A673 (cell line): ENCODE results near the gene SERINC5. TPM values are rescaled to one million over a fixed set of nuclear protein-coding genes. Genes with fewer than 3 reads are reported as not detected.

ENCODE experiments used
- BruUV-seq: library from RNA; stranded (reverse); fragments of 400-500 nt; replicated peaks from 2 replicates; lab custom pipeline; 2021; lab: Mats Ljungman, UMichigan
- CTCF ChIA-PET: fragments of 300-600 bp; sonication (Branson Sonifier 250); formaldehyde crosslinking; loops from one replicate; lab custom pipeline; 2022; ENCODE audit warnings: antibody characterized with exemption; lab: Charles Lee
- POLR2A ChIA-PET: fragments of 300-600 bp; sonication (Branson Sonifier 250); formaldehyde crosslinking; loops from one replicate; lab custom pipeline; 2022; ENCODE audit warnings: antibody characterized with exemption; ENCODE audit not compliant: low non-redundant PET; lab: Charles Lee
- DNase-seq: peaks from one replicate; pipeline ENCODE4 v3.0.0-alpha.2; 2015; ENCODE audit warnings: low spot score
- H3K27ac ChIP-seq: fragments of 200-600 bp; sonication (generic); 2 replicates; pipeline ENCODE4 v1.5.1; 2016; ENCODE audit warnings: mixed run types, low read depth, mild to moderate bottlenecking, mixed read lengths, antibody characterized with exemption, low read length; ENCODE audit not compliant: poor library complexity, severe bottlenecking
- H3K27me3 ChIP-seq: fragments of 200-600 bp; sonication (generic); replicated peaks from 2 replicates; pipeline ENCODE4 v1.6.1; 2017; ENCODE audit warnings: mixed run types, low read depth, mild to moderate bottlenecking, mixed read lengths, antibody characterized with exemption, low read length; ENCODE audit not compliant: insufficient read depth, poor library complexity
- H3K36me3 ChIP-seq: fragments of 200-600 bp; sonication (generic); 2 replicates; pipeline ENCODE4 v1.6.1; 2016; ENCODE audit warnings: mixed run types, mild to moderate bottlenecking, mixed read lengths, antibody characterized with exemption, low read length; ENCODE audit not compliant: insufficient read depth, poor library complexity, severe bottlenecking
- H3K4me1 ChIP-seq: fragments of 200-600 bp; sonication (generic); 2 replicates; pipeline ENCODE4 v1.6.1; 2017; ENCODE audit warnings: mixed run types, mild to moderate bottlenecking, mixed read lengths, antibody characterized with exemption, low read length; ENCODE audit not compliant: insufficient read depth, poor library complexity, severe bottlenecking
- H3K4me3 ChIP-seq: fragments of 200-600 bp; sonication (generic); 2 replicates; pipeline ENCODE4 v1.5.1; 2016; ENCODE audit warnings: low read depth, mixed run types, mild to moderate bottlenecking, mixed read lengths, low read length; ENCODE audit not compliant: poor library complexity, severe bottlenecking
- H3K9me3 ChIP-seq: fragments of 200-600 bp; sonication (generic); 2 replicates; pipeline ENCODE4 v1.6.1; 2016; ENCODE audit warnings: mixed run types, low read depth, mild to moderate bottlenecking, mixed read lengths, antibody characterized with exemption, low read length; ENCODE audit not compliant: poor library complexity, severe bottlenecking
- CTCF ChIP-seq: fragments of 300-800, 200-600 bp; sonication (generic); conservative IDR thresholded peaks from 2 replicates; pipeline ENCODE4 v1.5.1; 2017; ENCODE audit warnings: low read depth, mild to moderate bottlenecking, antibody characterized with exemption, low read length, moderate library complexity, mixed read lengths
- EZH2 ChIP-seq: fragments of 200-600 bp; sonication (generic); IDR thresholded peaks from 2 replicates; pipeline ENCODE4 v1.6.1; 2017; ENCODE audit warnings: borderline replicate concordance, low read depth, mild to moderate bottlenecking, mixed read lengths, antibody characterized with exemption, low read length; ENCODE audit not compliant: poor library complexity, severe bottlenecking
- intact Hi-C: fragments of 100-400 bp; cut with micrococcal nuclease; formaldehyde crosslinking; loops from one replicate; pipeline ENCODE4 v1.10.0; 2022; ENCODE audit not compliant: unreplicated experiment
- total RNA-seq: library from RNA; stranded (reverse); gene quantifications from 2 replicates; pipeline ENCODE4 v1.2.3, GENCODE V29; 2021

Gene SERINC5
- total RNA-seq, 1 experiment from 2014 or later = 20.6 TPM

- no peaks in the 10 kb centered on the region for H3K27me3 ChIP-seq
- ChIA-PET CTCF (no interaction called here), POLR2A (no interaction called here)
- H3K36me3 ChIP-seq = no peaks in the 10 kb centered on the region
- TF ChIP-seq CTCF = no peak
- TF ChIP-seq EZH2 = no peak
- DNase-seq = peak; percentile 51
- peaks cover 17% of the 10 kb centered on the region for H3K4me1 ChIP-seq
- H3K27ac ChIP-seq = peak overlapping the region; percentile 20
- intact Hi-C loops = no loop called here
- no peaks in the 10 kb centered on the region for H3K9me3 ChIP-seq
- no TSS peak for BruUV-seq
- no peak overlapping the region for H3K4me3 ChIP-seq
Measured at GRCh38 chr5:80069251-80069800, 186.5 kb downstream of the SERINC5 start.

GRCh38 chr5:80068775-80069174, 187.1 kb downstream of the SERINC5 start:
- Histone ChIP-seq H3K4me1 (peaks cover 17% of the 10 kb centered on the region), H3K9me3 (no peaks in the 10 kb centered on the region), H3K36me3 (no peaks in the 10 kb centered on the region), H3K27me3 (no peaks in the 10 kb centered on the region), H3K4me3 (no peak overlapping the region), H3K27ac (no peak overlapping the region)
- intact Hi-C loops = no loop called here
- no peak for TF ChIP-seq EZH2
- TF ChIP-seq CTCF = no peak
- BruUV-seq = no TSS peak
- ChIA-PET POLR2A (interaction anchor here (0.6 kb wide), 1 partner anchor 630 kb away, joined by 3 read pairs; no protein-coding TSS in a partner anchor), CTCF (no interaction called here)
- no peak for DNase-seq

- TF ChIP-seq EZH2 (no peak), CTCF (no peak)
- Histone ChIP-seq H3K9me3 (no peaks in the 10 kb centered on the region), H3K4me3 (no peak overlapping the region), H3K27ac (no peak overlapping the region), H3K27me3 (no peaks in the 10 kb centered on the region), H3K36me3 (no peaks in the 10 kb centered on the region), H3K4me1 (peaks cover 17% of the 10 kb centered on the region)
- CTCF ChIA-PET = no interaction called here
- POLR2A ChIA-PET = interaction anchor here (0.6 kb wide), 1 partner anchor 630 kb away, joined by 3 read pairs; no protein-coding TSS in a partner anchor
- BruUV-seq = no TSS peak
- intact Hi-C loops = no loop called here
- no peak for DNase-seq
Measured at GRCh38 chr5:80068246-80068636, 187.6 kb downstream of the SERINC5 start.
